HEK293 (cell line): ENCODE results near the gene FMN1.

Experiments
- CTCF ChIA-PET: fragments of 350-600 bp; formaldehyde crosslinking; extraction: SDS; loops from one replicate; lab custom pipeline; 2021; ENCODE audit warnings: antibody characterized with exemption; lab: Yijun Ruan, JAX
- POLR2A ChIA-PET: fragments of 300-600 bp; formaldehyde crosslinking; extraction: SDS; loops from one replicate; lab custom pipeline; 2020; ENCODE audit warnings: antibody characterized with exemption, inconsistent platforms; lab: Yijun Ruan, JAX
- H3K27ac ChIP-seq: fragments of 200-500 bp; sonication (Bioruptor generic); 2 replicates; pipeline ENCODE4 v1.5.1; 2014; ENCODE audit warnings: low read depth, low read length, control low read depth, inconsistent platforms; ENCODE audit errors: extremely low read depth
- H3K36me3 ChIP-seq, 2 experiments: fragments of 200-500 bp in 1 of 2; sonication (Bioruptor generic) in 1 of 2; 1 replicate in 1 of 2; 2 replicates in 1 of 2; pipeline ENCODE4 v1.5.1; 2014 to 2017; ENCODE audit warnings: inconsistent platforms in 2 of 2, low read length in 2 of 2; ENCODE audit not compliant: control insufficient read depth in 2 of 2, insufficient read depth in 1 of 2
- H3K4me1 ChIP-seq: fragments of 200-500 bp; sonication (Bioruptor generic); 2 replicates; pipeline ENCODE4 v1.5.1; 2014; ENCODE audit warnings: mild to moderate bottlenecking, low read length, inconsistent platforms; ENCODE audit not compliant: control insufficient read depth, insufficient read depth
- H3K4me3 ChIP-seq: 2 replicates; pipeline ENCODE4 v1.5.1; 2011; ENCODE audit warnings: low read depth, mild to moderate bottlenecking, control low read depth, low read length, moderate library complexity
- H3K9me3 ChIP-seq: fragments of 200-500 bp; sonication (Bioruptor generic); 2 replicates; pipeline ENCODE4 v1.5.1; 2014; ENCODE audit warnings: low read depth, low read length, inconsistent platforms; ENCODE audit not compliant: control insufficient read depth, insufficient read depth
- KLF7 ChIP-seq: fragments of 450-650 bp; formaldehyde crosslinking; IDR thresholded peaks from 2 replicates; pipeline ENCODE4 v1.5.1; 2016; ENCODE audit warnings: missing biosample characterization, missing genetic modification characterization, borderline replicate concordance
- YY1 ChIP-seq: fragments of 450-650 bp; formaldehyde crosslinking; IDR thresholded peaks from 2 replicates; pipeline ENCODE4 v1.5.1; 2018; ENCODE audit warnings: missing biosample characterization, missing genetic modification characterization
- YY2 ChIP-seq: fragments of 450-650 bp; formaldehyde crosslinking; IDR thresholded peaks from 2 replicates; pipeline ENCODE4 v1.5.1; 2016; ENCODE audit warnings: missing biosample characterization, missing genetic modification characterization
- ZBTB8A ChIP-seq: fragments of 450-650 bp; formaldehyde crosslinking; IDR thresholded peaks from 2 replicates; pipeline ENCODE4 v1.5.1; 2016; ENCODE audit warnings: missing biosample characterization, missing genetic modification characterization
- ZNF121 ChIP-seq: fragments of 450-650 bp; formaldehyde crosslinking; IDR thresholded peaks from 2 replicates; pipeline ENCODE4 v1.5.1; 2016; ENCODE audit warnings: missing biosample characterization, missing genetic modification characterization
- ZNF571 ChIP-seq: fragments of 450-650 bp; formaldehyde crosslinking; IDR thresholded peaks from 2 replicates; pipeline ENCODE4 v1.5.0; 2017; ENCODE audit warnings: missing biosample characterization, missing genetic modification characterization
- ZNF596 ChIP-seq: fragments of 450-650 bp; IDR thresholded peaks from 2 replicates; pipeline ENCODE4 v1.5.0; 2018; ENCODE audit warnings: missing biosample characterization, mild to moderate bottlenecking, missing genetic modification characterization, moderate library complexity
- TF ChIP-seq, protein P1 (sequence below): fragments of 450-650 bp; formaldehyde crosslinking; optimal IDR thresholded peaks from 2 replicates; pipeline ENCODE3; 2016; ENCODE audit warnings: missing biosample characterization, mild to moderate bottlenecking, missing genetic modification characterization
- TF ChIP-seq, protein P2 (sequence below): fragments of 450-650 bp; formaldehyde crosslinking; IDR thresholded peaks from 2 replicates; pipeline ENCODE4 v1.5.1; 2016; ENCODE audit warnings: missing biosample characterization, missing genetic modification characterization, borderline replicate concordance
- TF ChIP-seq, protein P3 (sequence below): fragments of 450-650 bp; formaldehyde crosslinking; IDR thresholded peaks from 2 replicates; pipeline ENCODE4 v1.5.1; 2016; ENCODE audit warnings: missing biosample characterization, missing genetic modification characterization
- TF ChIP-seq, protein P4 (sequence below): fragments of 450-650 bp; formaldehyde crosslinking; IDR thresholded peaks from 2 replicates; pipeline ENCODE4 v1.5.1; 2016; ENCODE audit warnings: missing biosample characterization, missing genetic modification characterization, low read depth
- TF ChIP-seq, protein P5 (sequence below): fragments of 450-650 bp; formaldehyde crosslinking; IDR thresholded peaks from 2 replicates; pipeline ENCODE4 v1.5.1; 2016; ENCODE audit warnings: missing biosample characterization, missing genetic modification characterization, borderline replicate concordance

The FMN1 gene

DNA sequence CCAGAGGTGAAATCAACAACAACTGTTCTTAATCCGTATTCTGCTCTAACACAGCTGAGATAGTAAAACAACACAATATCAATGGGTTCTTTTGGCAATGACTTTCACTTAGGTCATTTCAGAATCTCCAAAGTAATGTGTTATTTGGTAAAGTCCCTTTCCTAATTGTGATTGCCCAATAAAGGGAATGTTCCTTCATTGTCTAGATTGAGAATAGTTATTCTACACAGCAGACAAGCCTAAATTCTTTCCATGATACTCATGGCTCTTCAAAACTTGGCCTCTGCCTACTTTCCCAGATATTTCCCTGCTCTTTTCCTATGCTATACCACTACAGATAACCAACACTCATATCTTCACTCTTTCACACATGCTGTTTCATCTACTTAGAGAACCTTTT, 219.8 kb downstream of the FMN1 start:
- no peak overlapping the region for H3K27ac ChIP-seq
- TF ChIP-seq, protein P1, sequence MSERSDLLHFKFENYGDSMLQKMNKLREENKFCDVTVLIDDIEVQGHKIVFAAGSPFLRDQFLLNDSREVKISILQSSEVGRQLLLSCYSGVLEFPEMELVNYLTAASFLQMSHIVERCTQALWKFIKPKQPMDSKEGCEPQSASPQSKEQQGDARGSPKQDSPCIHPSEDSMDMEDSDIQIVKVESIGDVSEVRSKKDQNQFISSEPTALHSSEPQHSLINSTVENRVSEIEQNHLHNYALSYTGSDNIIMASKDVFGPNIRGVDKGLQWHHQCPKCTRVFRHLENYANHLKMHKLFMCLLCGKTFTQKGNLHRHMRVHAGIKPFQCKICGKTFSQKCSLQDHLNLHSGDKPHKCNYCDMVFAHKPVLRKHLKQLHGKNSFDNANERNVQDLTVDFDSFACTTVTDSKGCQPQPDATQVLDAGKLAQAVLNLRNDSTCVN (tag by site-specific recombination), result no peak
- TF ChIP-seq, protein P2, sequence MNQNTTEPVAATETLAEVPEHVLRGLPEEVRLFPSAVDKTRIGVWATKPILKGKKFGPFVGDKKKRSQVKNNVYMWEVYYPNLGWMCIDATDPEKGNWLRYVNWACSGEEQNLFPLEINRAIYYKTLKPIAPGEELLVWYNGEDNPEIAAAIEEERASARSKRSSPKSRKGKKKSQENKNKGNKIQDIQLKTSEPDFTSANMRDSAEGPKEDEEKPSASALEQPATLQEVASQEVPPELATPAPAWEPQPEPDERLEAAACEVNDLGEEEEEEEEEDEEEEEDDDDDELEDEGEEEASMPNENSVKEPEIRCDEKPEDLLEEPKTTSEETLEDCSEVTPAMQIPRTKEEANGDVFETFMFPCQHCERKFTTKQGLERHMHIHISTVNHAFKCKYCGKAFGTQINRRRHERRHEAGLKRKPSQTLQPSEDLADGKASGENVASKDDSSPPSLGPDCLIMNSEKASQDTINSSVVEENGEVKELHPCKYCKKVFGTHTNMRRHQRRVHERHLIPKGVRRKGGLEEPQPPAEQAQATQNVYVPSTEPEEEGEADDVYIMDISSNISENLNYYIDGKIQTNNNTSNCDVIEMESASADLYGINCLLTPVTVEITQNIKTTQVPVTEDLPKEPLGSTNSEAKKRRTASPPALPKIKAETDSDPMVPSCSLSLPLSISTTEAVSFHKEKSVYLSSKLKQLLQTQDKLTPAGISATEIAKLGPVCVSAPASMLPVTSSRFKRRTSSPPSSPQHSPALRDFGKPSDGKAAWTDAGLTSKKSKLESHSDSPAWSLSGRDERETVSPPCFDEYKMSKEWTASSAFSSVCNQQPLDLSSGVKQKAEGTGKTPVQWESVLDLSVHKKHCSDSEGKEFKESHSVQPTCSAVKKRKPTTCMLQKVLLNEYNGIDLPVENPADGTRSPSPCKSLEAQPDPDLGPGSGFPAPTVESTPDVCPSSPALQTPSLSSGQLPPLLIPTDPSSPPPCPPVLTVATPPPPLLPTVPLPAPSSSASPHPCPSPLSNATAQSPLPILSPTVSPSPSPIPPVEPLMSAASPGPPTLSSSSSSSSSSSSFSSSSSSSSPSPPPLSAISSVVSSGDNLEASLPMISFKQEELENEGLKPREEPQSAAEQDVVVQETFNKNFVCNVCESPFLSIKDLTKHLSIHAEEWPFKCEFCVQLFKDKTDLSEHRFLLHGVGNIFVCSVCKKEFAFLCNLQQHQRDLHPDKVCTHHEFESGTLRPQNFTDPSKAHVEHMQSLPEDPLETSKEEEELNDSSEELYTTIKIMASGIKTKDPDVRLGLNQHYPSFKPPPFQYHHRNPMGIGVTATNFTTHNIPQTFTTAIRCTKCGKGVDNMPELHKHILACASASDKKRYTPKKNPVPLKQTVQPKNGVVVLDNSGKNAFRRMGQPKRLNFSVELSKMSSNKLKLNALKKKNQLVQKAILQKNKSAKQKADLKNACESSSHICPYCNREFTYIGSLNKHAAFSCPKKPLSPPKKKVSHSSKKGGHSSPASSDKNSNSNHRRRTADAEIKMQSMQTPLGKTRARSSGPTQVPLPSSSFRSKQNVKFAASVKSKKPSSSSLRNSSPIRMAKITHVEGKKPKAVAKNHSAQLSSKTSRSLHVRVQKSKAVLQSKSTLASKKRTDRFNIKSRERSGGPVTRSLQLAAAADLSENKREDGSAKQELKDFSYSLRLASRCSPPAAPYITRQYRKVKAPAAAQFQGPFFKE (tag by site-specific recombination), result no peak
- no peak for TF ChIP-seq ZNF121 (tag by site-specific recombination)
- TF ChIP-seq, protein P3, sequence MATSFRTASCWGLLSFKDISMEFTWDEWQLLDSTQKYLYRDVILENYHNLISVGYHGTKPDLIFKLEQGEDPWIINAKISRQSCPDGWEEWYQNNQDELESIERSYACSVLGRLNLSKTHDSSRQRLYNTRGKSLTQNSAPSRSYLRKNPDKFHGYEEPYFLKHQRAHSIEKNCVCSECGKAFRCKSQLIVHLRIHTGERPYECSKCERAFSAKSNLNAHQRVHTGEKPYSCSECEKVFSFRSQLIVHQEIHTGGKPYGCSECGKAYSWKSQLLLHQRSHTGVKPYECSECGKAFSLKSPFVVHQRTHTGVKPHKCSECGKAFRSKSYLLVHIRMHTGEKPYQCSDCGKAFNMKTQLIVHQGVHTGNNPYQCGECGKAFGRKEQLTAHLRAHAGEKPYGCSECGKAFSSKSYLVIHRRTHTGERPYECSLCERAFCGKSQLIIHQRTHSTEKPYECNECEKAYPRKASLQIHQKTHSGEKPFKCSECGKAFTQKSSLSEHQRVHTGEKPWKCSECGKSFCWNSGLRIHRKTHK (tag by site-specific recombination), result no peak
- no peak for TF ChIP-seq ZNF596 (tag by site-specific recombination)
- TF ChIP-seq YY2 (tag by site-specific recombination), result no peak
- TF ChIP-seq, protein P4, sequence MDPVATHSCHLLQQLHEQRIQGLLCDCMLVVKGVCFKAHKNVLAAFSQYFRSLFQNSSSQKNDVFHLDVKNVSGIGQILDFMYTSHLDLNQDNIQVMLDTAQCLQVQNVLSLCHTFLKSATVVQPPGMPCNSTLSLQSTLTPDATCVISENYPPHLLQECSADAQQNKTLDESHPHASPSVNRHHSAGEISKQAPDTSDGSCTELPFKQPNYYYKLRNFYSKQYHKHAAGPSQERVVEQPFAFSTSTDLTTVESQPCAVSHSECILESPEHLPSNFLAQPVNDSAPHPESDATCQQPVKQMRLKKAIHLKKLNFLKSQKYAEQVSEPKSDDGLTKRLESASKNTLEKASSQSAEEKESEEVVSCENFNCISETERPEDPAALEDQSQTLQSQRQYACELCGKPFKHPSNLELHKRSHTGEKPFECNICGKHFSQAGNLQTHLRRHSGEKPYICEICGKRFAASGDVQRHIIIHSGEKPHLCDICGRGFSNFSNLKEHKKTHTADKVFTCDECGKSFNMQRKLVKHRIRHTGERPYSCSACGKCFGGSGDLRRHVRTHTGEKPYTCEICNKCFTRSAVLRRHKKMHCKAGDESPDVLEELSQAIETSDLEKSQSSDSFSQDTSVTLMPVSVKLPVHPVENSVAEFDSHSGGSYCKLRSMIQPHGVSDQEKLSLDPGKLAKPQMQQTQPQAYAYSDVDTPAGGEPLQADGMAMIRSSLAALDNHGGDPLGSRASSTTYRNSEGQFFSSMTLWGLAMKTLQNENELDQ (tag by site-specific recombination), result no peak
- no peak for TF ChIP-seq YY1 (tag by site-specific recombination)
- TF ChIP-seq, protein P5, sequence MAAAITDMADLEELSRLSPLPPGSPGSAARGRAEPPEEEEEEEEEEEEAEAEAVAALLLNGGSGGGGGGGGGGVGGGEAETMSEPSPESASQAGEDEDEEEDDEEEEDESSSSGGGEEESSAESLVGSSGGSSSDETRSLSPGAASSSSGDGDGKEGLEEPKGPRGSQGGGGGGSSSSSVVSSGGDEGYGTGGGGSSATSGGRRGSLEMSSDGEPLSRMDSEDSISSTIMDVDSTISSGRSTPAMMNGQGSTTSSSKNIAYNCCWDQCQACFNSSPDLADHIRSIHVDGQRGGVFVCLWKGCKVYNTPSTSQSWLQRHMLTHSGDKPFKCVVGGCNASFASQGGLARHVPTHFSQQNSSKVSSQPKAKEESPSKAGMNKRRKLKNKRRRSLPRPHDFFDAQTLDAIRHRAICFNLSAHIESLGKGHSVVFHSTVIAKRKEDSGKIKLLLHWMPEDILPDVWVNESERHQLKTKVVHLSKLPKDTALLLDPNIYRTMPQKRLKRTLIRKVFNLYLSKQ (tag by site-specific recombination), result no peak
- TF ChIP-seq ZBTB8A (tag by site-specific recombination), result no peak
- no peaks in the 10 kb centered on the region for H3K36me3 ChIP-seq
- CTCF ChIA-PET, result interaction anchor here (0.7 kb wide), 1 partner anchor 312 kb away, joined by 3 read pairs; no protein-coding TSS in a partner anchor
- no peaks in the 10 kb centered on the region for H3K9me3 ChIP-seq
- H3K4me3 ChIP-seq, result no peak overlapping the region
- POLR2A ChIA-PET, result no interaction called here
- H3K4me1 ChIP-seq, result no peaks in the 10 kb centered on the region

DNA sequence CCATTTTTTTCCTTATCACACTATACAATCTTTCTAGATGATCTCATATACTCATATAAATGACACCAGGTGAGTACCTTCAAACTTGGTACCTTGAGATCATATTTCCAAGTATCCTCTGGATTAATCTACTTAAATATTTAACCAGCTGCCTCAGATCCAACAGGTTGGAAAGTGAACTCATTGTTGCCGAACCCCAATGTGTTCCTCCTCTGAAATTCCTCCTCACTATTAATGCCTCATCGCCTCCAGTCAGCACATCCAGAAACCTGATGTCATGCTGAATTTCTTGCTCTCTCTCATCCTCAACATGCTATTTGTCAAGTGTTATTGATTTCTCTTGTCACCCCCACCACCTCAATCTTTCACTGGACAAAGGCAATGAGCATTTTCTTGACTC, 221.8 kb downstream of the FMN1 start:
- CTCF ChIA-PET, result interaction anchor here (0.6 kb wide), 1 partner anchor 145 kb away, joined by 4 read pairs; no protein-coding TSS in a partner anchor
- no peak for TF ChIP-seq KLF7 (tag by site-specific recombination)
- TF ChIP-seq ZNF571 (tag by site-specific recombination), result no peak
- Histone ChIP-seq H3K4me3 (no peak overlapping the region), H3K9me3 (no peaks in the 10 kb centered on the region), H3K4me1 (no peaks in the 10 kb centered on the region), H3K27ac (no peak overlapping the region), H3K36me3 (no peaks in the 10 kb centered on the region)
- POLR2A ChIA-PET, result no interaction called here
